Skeletal muscle cell (primary cell): ENCODE measurements around the gene ACSM2B.
"Not testable (repeated sequence)": the region's sequence is repeated elsewhere in the genome, so short reads cannot be mapped to it uniquely, and the experiment has no call there.

Experiments
- DNase-seq: peaks from one replicate; pipeline ENCODE4 v3.0.0-alpha.2; 2010; ENCODE audit warnings: low read depth
- H3K4me3 ChIP-seq: 2 replicates; pipeline ENCODE4 v1.5.1; 2011; ENCODE audit warnings: low read depth, mild to moderate bottlenecking, control low read depth, low read length, moderate library complexity

The ACSM2B gene

GRCh38 chr16:20546278-20546853, 29.8 kb downstream of the ACSM2B start:
- not testable (repeated sequence) for DNase-seq, H3K4me3 ChIP-seq

- not testable (repeated sequence) for DNase-seq, H3K4me3 ChIP-seq
Measured at GRCh38 chr16:20540603-20541316, 35.4 kb downstream of the ACSM2B start.

GRCh38 chr16:20538687-20539086, 37.5 kb downstream of the ACSM2B start:
- no peak for DNase-seq
- no peak overlapping the region for H3K4me3 ChIP-seq

GRCh38 chr16:20538181-20538580, 38.0 kb downstream of the ACSM2B start:
- no peak for DNase-seq
- no peak overlapping the region for H3K4me3 ChIP-seq

- DNase-seq, H3K4me3 ChIP-seq: not testable (repeated sequence)
Measured at GRCh38 chr16:20536669-20537068, 39.5 kb downstream of the ACSM2B start.

- not testable (repeated sequence) for DNase-seq, H3K4me3 ChIP-seq
Measured at GRCh38 chr16:20532284-20532792, 43.8 kb downstream of the ACSM2B start.

- DNase-seq, H3K4me3 ChIP-seq: not testable (repeated sequence)
Measured at GRCh38 chr16:20531795-20532194, 44.4 kb downstream of the ACSM2B start.

GRCh38 chr16:20520103-20520502, 56.1 kb downstream of the ACSM2B start:
- DNase-seq, result no peak

GRCh38 chr16:20519231-20519630, 56.9 kb downstream of the ACSM2B start:
- DNase-seq, result no peak
- H3K4me3 ChIP-seq, result no peak overlapping the region

More at GRCh38 chr16:20520103-20520502, 56.1 kb downstream of the ACSM2B start:
- no peak overlapping the region for H3K4me3 ChIP-seq

- DNase-seq, result no peak
- no peak overlapping the region for H3K4me3 ChIP-seq
Measured at GRCh38 chr16:20517149-20517548, 59.0 kb downstream of the ACSM2B start.

- DNase-seq, result no peak
- H3K4me3 ChIP-seq, result no peak overlapping the region
Measured at GRCh38 chr16:20515688-20516090, 60.5 kb downstream of the ACSM2B start.

- no peak overlapping the region for H3K4me3 ChIP-seq
- DNase-seq, result no peak
Measured at GRCh38 chr16:20510323-20510722, 65.8 kb downstream of the ACSM2B start.

GRCh38 chr16:20507280-20507679, 68.9 kb downstream of the ACSM2B start:
- H3K4me3 ChIP-seq, result no peak overlapping the region
- DNase-seq, result no peak

- no peak for DNase-seq
- no peak overlapping the region for H3K4me3 ChIP-seq
Measured at GRCh38 chr16:20504418-20504817, 71.7 kb downstream of the ACSM2B start.

- not testable (repeated sequence) for H3K4me3 ChIP-seq
Measured at GRCh38 chr16:20491448-20491847, 84.7 kb downstream of the ACSM2B start.

GRCh38 chr16:20490994-20491393, 85.2 kb downstream of the ACSM2B start:
- not testable (repeated sequence) for DNase-seq, H3K4me3 ChIP-seq

More at GRCh38 chr16:20491448-20491847, 84.7 kb downstream of the ACSM2B start:
- not testable (repeated sequence) for DNase-seq
